Measurements from ENCODE around the gene XAF1.
"Not testable (repeated sequence)": the region's sequence is repeated elsewhere in the genome, so short reads cannot be mapped to it uniquely, and the experiment has no call there.

Gene XAF1

GRCh38 chr17:6716736-6717135, 39.1 kb upstream of the XAF1 start:
- DNase-seq (ENCODE audit: low read depth) = no peak
- H3K4me3 ChIP-seq (ENCODE audit: control insufficient read depth, low read depth, low read length) = no peak overlapping the region
- no peak for TF ChIP-seq CTCF (conservative IDR thresholded peaks at IDR 0.05; ENCODE audit: control insufficient read depth, insufficient read depth, low read depth, low read length)

- TF ChIP-seq CTCF (conservative IDR thresholded peaks at IDR 0.05; ENCODE audit: control insufficient read depth, insufficient read depth, low read depth, low read length) = no peak
- H3K4me3 ChIP-seq (ENCODE audit: control insufficient read depth, low read depth, low read length) = no peak overlapping the region
- no peak for DNase-seq (ENCODE audit: low read depth)
These were observed 34.1 kb upstream of the XAF1 start for GRCh38 chr17:6721744-6722143.

GRCh38 chr17:6724009-6724408, 31.8 kb upstream of the XAF1 start:
- no peak for TF ChIP-seq CTCF (conservative IDR thresholded peaks at IDR 0.05; ENCODE audit: control insufficient read depth, insufficient read depth, low read depth, low read length)
- no peak for DNase-seq (ENCODE audit: low read depth)
- no peak overlapping the region for H3K4me3 ChIP-seq (ENCODE audit: control insufficient read depth, low read depth, low read length)

GRCh38 chr17:6729531-6729930, 26.3 kb upstream of the XAF1 start:
- TF ChIP-seq CTCF (conservative IDR thresholded peaks at IDR 0.05; ENCODE audit: control insufficient read depth, insufficient read depth, low read depth, low read length) = no peak
- no peak for DNase-seq (ENCODE audit: low read depth)

GRCh38 chr17:6746665-6747064, 9.2 kb upstream of the XAF1 start:
- not testable (repeated sequence) for H3K4me3 ChIP-seq (ENCODE audit: control insufficient read depth, low read depth, low read length); DNase-seq (ENCODE audit: low read depth)

More at GRCh38 chr17:6729531-6729930, 26.3 kb upstream of the XAF1 start:
- H3K4me3 ChIP-seq (ENCODE audit: control insufficient read depth, low read depth, low read length) = no peak overlapping the region

- H3K4me3 ChIP-seq (ENCODE audit: control insufficient read depth, low read depth, low read length) = no peak overlapping the region
- DNase-seq (ENCODE audit: low read depth) = no peak
- no peak for TF ChIP-seq CTCF (conservative IDR thresholded peaks at IDR 0.05; ENCODE audit: control insufficient read depth, insufficient read depth, low read depth, low read length)
These were observed 7.2 kb upstream of the XAF1 start for GRCh38 chr17:6748617-6749016.

GRCh38 chr17:6749519-6749918, 6.3 kb upstream of the XAF1 start:
- peak; percentile 17 for TF ChIP-seq CTCF (conservative IDR thresholded peaks at IDR 0.05; ENCODE audit: control insufficient read depth, insufficient read depth, low read depth, low read length)
- no peak overlapping the region for H3K4me3 ChIP-seq (ENCODE audit: control insufficient read depth, low read depth, low read length)
- peak; percentile 32 for DNase-seq (ENCODE audit: low read depth)
